COLO829 (cell line): Measurements from ENCODE around the gene KCNQ1OT1.

Source experiments
- DNase-seq: peaks from one replicate; pipeline ENCODE4 v3.0.0; 2012; ENCODE audit warnings: low spot score

The KCNQ1OT1 gene

GRCh38 chr11:2701898-2702434, 2.2 kb upstream of the KCNQ1OT1 start:
- DNase-seq = no peak

GRCh38 chr11:2701230-2701629, 1.4 kb upstream of the KCNQ1OT1 start:
- no peak for DNase-seq

GRCh38 chr11:2700415-2701211, 819 bp upstream of the KCNQ1OT1 start:
- DNase-seq = peak; percentile 57

GRCh38 chr11:2699185-2699530, 636 bp downstream of the KCNQ1OT1 start:
- DNase-seq = no peak

GRCh38 chr11:2698386-2699184, 1.2 kb downstream of the KCNQ1OT1 start:
- DNase-seq = no peak

- DNase-seq = no peak
Measured at GRCh38 chr11:2697866-2698265, 1.9 kb downstream of the KCNQ1OT1 start.

- no peak for DNase-seq
Measured at GRCh38 chr11:2696455-2696854, 3.3 kb downstream of the KCNQ1OT1 start.

GRCh38 chr11:2694995-2695939, 4.5 kb downstream of the KCNQ1OT1 start:
- no peak for DNase-seq

GRCh38 chr11:2694495-2694894, 5.3 kb downstream of the KCNQ1OT1 start:
- DNase-seq = peak; percentile 66

GRCh38 chr11:2693271-2694261, 6.2 kb downstream of the KCNQ1OT1 start:
- no peak for DNase-seq

- no peak for DNase-seq
Measured at GRCh38 chr11:2691991-2692875, 7.6 kb downstream of the KCNQ1OT1 start.

GRCh38 chr11:2691355-2691761, 8.4 kb downstream of the KCNQ1OT1 start:
- no peak for DNase-seq

GRCh38 chr11:2690596-2691354, 9.0 kb downstream of the KCNQ1OT1 start:
- DNase-seq = no peak

- no peak for DNase-seq
Measured at GRCh38 chr11:2689651-2690575, 9.9 kb downstream of the KCNQ1OT1 start.

- no peak for DNase-seq
Measured at GRCh38 chr11:2688381-2689231, 11.2 kb downstream of the KCNQ1OT1 start.

GRCh38 chr11:2687782-2688191, 12.0 kb downstream of the KCNQ1OT1 start:
- no peak for DNase-seq

- no peak for DNase-seq
Measured at GRCh38 chr11:2687223-2687530, 12.6 kb downstream of the KCNQ1OT1 start.
